IgD-negative memory B cell (primary cell): Measurements from ENCODE around the gene PRTN3. TPM values are rescaled to one million over a fixed set of nuclear protein-coding genes. Genes with fewer than 3 reads are reported as not detected.

Experiments
- H3K27ac Mint-ChIP-seq, 3 donors: one replicate each; pipeline ENCODE4 v1.8.0; 2020 to 2022; ENCODE audit warnings: mild to moderate bottlenecking in 3 of 3, mixed read lengths in 3 of 3, moderate library complexity in 1 of 3
- H3K27me3 Mint-ChIP-seq: one replicate; pipeline ENCODE4 v1.8.0; 2021; ENCODE audit warnings: mixed read lengths
- H3K36me3 Mint-ChIP-seq: one replicate; pipeline ENCODE4 v1.8.0; 2020; ENCODE audit warnings: mild to moderate bottlenecking, mixed read lengths
- H3K4me1 Mint-ChIP-seq, 3 donors: one replicate each; pipeline ENCODE4 v1.8.0; 2020 to 2022; ENCODE audit warnings: mixed read lengths in 3 of 3, mild to moderate bottlenecking in 1 of 3
- H3K4me3 Mint-ChIP-seq, 4 donors: one replicate each; pipeline ENCODE4 v1.8.0; 2020 to 2022; ENCODE audit warnings: mild to moderate bottlenecking in 4 of 4, mixed read lengths in 4 of 4, moderate library complexity in 3 of 4
- H3K9me3 Mint-ChIP-seq, 3 donors: one replicate each; pipeline ENCODE4 v1.8.0; 2020 to 2021; ENCODE audit warnings: mixed read lengths in 3 of 3, mild to moderate bottlenecking in 1 of 3
- polyA plus RNA-seq: library from polyadenylated mRNA; unstranded; fragments of 300-500 nt; fragmentation: Illumina TruSeq; gene quantifications from one replicate; pipeline ENCODE4 v1.2.3, GENCODE V29; 2021

Gene PRTN3
- polyA plus RNA-seq, 1 donor from 2014 or later: not detected

DNA sequence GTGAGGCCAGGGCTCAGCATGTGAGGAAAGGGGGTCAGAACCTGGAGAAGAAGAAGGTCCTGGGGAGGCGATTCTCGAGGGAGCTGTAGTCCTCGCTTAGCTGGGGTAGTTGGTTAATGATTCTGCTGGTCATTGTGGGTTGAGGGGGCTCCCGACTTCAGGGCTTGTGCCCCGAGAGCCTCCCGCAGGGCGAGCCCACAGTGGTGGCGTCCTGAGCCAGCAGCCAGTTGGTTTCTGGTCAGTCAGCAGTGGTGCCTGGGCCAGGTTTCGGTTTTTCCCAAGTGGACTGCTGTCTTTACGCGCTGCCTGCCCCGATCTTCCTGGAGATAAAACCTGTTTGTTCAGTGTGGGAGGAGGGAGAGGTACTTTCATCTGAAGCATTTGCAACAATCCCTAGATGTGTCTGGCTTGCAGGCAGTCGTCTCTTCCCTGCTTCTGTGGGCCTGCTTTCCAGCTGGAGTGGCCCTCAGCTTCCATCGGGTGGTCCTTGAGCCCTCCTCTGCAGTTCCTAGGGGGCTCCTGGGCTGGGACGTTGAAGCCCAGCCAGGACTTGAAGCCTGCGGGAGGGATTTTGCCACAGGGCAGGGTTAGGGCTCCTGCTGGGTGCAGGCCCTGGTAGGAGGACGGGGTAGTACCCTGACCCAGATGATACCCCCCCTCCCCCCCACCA is 40.3 kb upstream of the PRTN3 start:
- no peaks in the 10 kb centered on the region for H3K27me3 Mint-ChIP-seq
- peaks cover 22 to 28% (median 23%) of the 10 kb centered on the region in 3 donors for H3K4me1 Mint-ChIP-seq
- H3K36me3 Mint-ChIP-seq: no peaks in the 10 kb centered on the region
- H3K4me3 Mint-ChIP-seq: peak overlapping the region; percentile 28 to 94 (median 65)
- no peaks in the 10 kb centered on the region for H3K9me3 Mint-ChIP-seq
- peak overlapping the region in 2 of 3 donors; percentile 88 to 99 for H3K27ac Mint-ChIP-seq

DNA sequence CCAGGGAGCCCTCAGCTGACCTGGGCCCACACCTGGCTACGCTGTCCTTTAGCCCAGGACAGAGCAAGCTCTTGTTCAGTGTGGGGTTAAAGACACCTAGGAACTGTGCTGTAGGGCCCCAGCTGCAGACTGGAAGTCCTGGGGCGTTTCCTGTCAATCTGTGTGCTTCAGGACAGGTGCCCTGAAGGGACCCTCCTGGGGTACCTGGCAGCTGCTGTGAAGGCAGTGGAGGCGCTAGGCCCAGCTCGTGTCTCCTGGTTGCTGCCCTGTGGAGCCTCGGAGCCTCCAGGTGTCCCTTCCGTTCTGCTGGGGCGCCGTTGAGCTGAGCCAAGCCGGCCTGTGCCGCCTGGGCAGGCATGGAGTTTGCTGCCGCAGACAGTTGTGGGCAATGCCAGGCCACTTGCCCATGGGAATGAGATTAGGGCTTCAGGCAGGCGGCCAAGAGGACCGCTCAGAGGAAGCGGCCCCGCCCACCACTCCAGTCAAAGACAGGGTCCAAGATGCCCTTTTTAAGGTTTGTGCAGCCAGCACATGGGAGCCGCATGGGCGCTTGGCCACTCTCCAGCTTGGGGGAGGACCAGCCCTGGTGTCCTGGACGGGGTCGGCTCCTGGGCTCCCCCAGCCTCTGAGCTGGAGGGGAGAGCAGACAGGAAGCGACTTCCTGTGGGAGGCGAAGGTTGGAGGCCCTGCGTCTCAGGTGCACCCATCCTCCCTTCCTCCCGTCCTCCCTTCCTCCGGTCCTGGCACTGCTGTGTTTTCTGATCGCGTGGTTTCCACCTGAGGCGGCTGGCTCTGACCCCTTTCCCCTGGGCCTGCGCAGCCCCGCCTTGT is 39.6 kb upstream of the PRTN3 start:
- H3K27ac Mint-ChIP-seq: peak overlapping the region in 2 of 3 donors; percentile 50 to 51
- H3K4me3 Mint-ChIP-seq: peak overlapping the region in 3 of 4 donors; percentile 52 to 84 (median 55)
- H3K27me3 Mint-ChIP-seq: no peaks in the 10 kb centered on the region
- peaks cover 22 to 28% (median 23%) of the 10 kb centered on the region in 3 donors for H3K4me1 Mint-ChIP-seq
- no peaks in the 10 kb centered on the region for H3K9me3 Mint-ChIP-seq
- H3K36me3 Mint-ChIP-seq: no peaks in the 10 kb centered on the region

DNA sequence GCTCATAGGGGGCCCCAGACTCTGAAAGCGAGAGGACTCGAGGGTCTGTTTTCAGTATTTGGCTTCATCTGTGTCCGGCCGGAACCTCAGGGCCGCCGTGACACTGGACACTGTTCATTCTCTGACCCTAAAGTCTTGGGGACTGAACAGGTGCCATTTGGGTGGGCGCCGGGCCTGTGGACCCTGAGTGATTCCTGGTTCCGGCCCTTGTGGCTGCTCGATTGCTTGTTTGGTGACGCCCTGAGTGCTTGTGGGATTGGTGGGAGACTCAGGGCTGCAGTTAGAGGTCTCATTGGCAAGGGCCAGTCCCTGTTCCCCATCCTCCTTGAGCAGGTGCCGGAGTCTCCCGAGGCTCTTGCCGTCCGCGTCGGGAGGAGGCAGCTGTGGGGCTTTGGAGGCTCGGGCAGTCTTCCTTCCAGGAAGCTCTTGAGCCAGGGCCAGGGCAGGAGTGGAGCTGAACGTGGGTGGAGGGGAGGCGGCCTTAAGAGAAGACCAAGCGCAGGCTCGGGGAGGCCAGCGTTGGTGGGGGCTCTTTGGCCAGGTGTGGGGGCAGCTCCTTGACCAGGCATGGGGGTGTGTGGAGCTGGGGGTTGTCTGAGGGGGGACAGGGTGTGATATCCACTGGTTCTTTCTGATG is 38.8 kb upstream of the PRTN3 start:
- H3K9me3 Mint-ChIP-seq: no peaks in the 10 kb centered on the region
- H3K27ac Mint-ChIP-seq: peak overlapping the region in 2 of 3 donors; percentile 50 to 85
- H3K4me3 Mint-ChIP-seq: peak overlapping the region in 3 of 4 donors; percentile 32 to 84 (median 74)
- H3K36me3 Mint-ChIP-seq: no peaks in the 10 kb centered on the region
- peaks cover 19 to 24% (median 22%) of the 10 kb centered on the region in 3 donors for H3K4me1 Mint-ChIP-seq
- H3K27me3 Mint-ChIP-seq: no peaks in the 10 kb centered on the region

DNA sequence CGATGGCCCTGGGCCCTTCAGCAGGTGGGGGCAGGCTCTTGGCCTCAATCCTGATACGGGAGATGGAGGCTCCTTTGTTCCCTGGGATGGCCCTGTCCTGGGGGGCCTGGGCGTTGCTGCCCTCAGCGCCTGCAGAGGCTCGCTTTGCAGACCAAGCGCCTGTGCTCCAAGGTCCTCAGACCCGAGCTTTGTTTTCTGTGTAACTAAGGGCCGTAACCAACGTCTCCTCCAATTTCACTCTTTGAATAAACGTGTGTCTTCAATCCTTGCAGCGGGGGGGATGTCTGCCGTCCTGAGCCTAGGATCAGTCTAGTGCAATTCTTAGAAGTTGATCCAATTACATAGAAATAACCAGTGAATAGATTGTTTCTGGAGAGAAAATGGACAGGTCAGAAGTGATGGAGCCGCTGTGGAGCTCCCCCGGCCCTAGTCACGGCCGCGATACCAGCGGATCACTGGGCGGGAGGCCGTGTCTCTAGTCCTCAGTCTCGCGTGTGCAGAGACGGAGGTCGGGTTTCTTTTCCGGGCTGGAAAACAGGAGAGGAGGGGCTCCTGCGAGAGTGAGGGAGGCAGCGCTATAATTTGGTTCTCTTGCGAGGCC is 38.2 kb upstream of the PRTN3 start:
- H3K9me3 Mint-ChIP-seq: no peaks in the 10 kb centered on the region
- H3K36me3 Mint-ChIP-seq: peaks cover 6% of the 10 kb centered on the region
- peak overlapping the region in 1 of 3 donors; percentile 85 for H3K27ac Mint-ChIP-seq
- no peaks in the 10 kb centered on the region for H3K27me3 Mint-ChIP-seq
- H3K4me1 Mint-ChIP-seq: peaks cover 20 to 24% (median 22%) of the 10 kb centered on the region in 3 donors
- H3K4me3 Mint-ChIP-seq: peak overlapping the region in 1 of 4 donors; percentile 74

DNA sequence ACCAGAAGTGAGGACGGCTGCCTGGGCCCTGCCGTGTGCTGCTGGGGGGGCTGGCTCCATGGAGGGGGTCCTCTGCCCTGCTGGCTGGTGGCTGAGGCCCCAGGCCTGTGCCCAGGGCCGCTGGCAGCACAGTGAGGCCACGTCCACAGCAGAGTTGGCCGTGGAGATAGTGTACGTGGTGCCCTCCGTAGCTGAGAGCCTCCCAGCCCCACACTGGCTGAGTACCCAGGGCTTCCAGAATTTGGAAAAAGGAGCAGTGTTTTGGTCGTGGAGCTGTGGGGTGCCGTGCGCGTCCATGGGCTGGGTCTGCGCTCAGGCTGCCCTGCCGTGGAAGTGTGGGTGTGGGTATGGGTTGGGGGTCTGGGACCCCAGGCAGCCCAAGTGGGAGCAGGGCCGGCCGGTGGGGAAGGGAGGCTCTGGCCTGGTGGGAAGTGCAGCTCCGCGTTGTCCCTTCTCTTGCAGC is 37.7 kb upstream of the PRTN3 start:
- H3K36me3 Mint-ChIP-seq: peaks cover 9% of the 10 kb centered on the region
- H3K4me3 Mint-ChIP-seq: peak overlapping the region in 2 of 4 donors; percentile 68 to 74
- peaks cover 23 to 25% (median 24%) of the 10 kb centered on the region in 3 donors for H3K4me1 Mint-ChIP-seq
- no peaks in the 10 kb centered on the region for H3K27me3 Mint-ChIP-seq
- H3K27ac Mint-ChIP-seq: peak overlapping the region in 1 of 3 donors; percentile 89
- H3K9me3 Mint-ChIP-seq: no peaks in the 10 kb centered on the region

DNA sequence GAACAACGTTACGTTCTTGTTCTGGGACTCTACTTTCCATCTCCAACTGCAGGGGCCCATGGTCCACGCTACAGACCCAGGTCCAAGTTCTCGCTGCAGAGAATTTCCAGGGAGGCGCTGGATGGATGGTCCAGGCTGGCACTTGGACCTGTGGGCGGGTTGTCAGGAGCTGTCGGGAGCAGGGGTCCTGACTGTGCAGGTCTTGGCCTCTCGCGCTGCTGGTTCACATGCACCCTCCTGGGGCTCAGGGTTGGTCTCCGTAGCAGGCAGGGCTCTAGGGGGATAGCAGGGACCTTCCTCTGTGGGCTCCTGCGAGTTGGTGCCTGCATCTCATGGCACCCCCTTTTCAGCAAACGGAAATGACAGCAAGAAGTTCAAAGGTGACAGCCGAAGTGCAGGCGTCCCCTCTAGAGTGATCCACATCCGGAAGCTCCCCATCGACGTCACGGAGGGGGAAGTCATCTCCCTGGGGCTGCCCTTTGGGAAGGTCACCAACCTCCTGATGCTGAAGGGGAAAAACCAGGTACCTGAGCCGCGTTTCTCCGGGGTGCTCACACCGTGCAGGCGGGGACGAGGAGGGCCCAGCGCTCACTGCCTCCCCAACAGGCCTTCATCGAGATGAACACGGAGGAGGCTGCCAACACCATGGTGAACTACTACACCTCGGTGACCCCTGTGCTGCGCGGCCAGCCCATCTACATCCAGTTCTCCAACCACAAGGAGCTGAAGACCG is 36.9 kb upstream of the PRTN3 start:
- peak overlapping the region in 1 of 4 donors; percentile 53 for H3K4me3 Mint-ChIP-seq
- peaks cover 21 to 25% (median 21%) of the 10 kb centered on the region in 3 donors for H3K4me1 Mint-ChIP-seq
- H3K9me3 Mint-ChIP-seq: no peaks in the 10 kb centered on the region
- peaks cover 9% of the 10 kb centered on the region for H3K36me3 Mint-ChIP-seq
- H3K27me3 Mint-ChIP-seq: no peaks in the 10 kb centered on the region
- H3K27ac Mint-ChIP-seq: peak overlapping the region in 2 of 3 donors; percentile 57 to 89

DNA sequence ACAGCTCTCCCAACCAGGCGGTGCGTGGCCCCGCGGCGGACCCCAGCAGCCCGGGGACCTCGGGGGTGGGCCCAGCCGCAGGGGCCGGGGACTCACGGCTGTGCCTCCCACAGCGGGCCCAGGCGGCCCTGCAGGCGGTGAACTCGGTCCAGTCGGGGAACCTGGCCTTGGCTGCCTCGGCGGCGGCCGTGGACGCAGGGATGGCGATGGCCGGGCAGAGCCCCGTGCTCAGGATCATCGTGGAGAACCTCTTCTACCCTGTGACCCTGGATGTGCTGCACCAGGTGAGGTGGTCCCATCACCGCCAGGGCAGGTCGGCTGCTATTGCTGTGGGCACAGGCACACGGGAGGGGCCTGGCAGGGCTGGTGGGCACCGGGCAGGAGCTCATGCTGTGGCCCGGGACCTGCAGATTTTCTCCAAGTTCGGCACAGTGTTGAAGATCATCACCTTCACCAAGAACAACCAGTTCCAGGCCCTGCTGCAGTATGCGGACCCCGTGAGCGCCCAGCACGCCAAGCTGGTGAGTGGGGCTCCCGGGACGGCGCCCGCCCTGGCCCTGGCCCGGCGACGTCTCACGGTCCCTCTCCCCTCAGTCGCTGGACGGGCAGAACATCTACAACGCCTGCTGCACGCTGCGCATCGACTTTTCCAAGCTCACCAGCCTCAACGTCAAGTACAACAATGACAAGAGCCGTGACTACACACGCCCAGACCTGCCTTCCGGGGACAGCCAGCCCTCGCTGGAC is 36.2 kb upstream of the PRTN3 start:
- Mint-ChIP-seq H3K4me3 (peak overlapping the region in 2 of 4 donors; percentile 26 to 41), H3K4me1 (peaks cover 14 to 24% (median 16%) of the 10 kb centered on the region in 3 donors), H3K9me3 (no peaks in the 10 kb centered on the region), H3K27me3 (no peaks in the 10 kb centered on the region), H3K27ac (peak overlapping the region in 2 of 3 donors; percentile 77 to 85), H3K36me3 (peaks cover 9% of the 10 kb centered on the region)

DNA sequence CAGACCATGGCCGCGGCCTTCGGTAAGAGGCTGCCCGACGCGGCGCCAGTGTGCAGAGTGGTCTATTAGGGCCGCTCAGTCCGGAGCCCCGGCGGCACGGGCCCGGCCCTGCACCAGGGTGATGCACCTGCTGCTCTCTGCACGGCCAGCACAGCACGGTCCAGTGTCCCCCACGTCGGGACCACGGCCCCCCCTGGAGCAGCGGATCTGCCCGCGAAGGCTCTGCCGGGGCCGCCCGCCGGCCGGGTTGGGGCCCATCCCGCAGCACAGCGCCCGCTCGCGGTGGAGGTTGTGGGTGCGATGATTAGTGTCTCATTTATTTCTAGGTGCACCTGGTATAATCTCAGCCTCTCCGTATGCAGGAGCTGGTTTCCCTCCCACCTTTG is 35.6 kb upstream of the PRTN3 start:
- Mint-ChIP-seq H3K4me3 (peak overlapping the region in 1 of 4 donors; percentile 26), H3K36me3 (peaks cover 9% of the 10 kb centered on the region), H3K27ac (peak overlapping the region in 2 of 3 donors; percentile 77 to 85), H3K4me1 (peaks cover 9 to 20% (median 12%) of the 10 kb centered on the region in 3 donors), H3K9me3 (no peaks in the 10 kb centered on the region), H3K27me3 (no peaks in the 10 kb centered on the region)

DNA sequence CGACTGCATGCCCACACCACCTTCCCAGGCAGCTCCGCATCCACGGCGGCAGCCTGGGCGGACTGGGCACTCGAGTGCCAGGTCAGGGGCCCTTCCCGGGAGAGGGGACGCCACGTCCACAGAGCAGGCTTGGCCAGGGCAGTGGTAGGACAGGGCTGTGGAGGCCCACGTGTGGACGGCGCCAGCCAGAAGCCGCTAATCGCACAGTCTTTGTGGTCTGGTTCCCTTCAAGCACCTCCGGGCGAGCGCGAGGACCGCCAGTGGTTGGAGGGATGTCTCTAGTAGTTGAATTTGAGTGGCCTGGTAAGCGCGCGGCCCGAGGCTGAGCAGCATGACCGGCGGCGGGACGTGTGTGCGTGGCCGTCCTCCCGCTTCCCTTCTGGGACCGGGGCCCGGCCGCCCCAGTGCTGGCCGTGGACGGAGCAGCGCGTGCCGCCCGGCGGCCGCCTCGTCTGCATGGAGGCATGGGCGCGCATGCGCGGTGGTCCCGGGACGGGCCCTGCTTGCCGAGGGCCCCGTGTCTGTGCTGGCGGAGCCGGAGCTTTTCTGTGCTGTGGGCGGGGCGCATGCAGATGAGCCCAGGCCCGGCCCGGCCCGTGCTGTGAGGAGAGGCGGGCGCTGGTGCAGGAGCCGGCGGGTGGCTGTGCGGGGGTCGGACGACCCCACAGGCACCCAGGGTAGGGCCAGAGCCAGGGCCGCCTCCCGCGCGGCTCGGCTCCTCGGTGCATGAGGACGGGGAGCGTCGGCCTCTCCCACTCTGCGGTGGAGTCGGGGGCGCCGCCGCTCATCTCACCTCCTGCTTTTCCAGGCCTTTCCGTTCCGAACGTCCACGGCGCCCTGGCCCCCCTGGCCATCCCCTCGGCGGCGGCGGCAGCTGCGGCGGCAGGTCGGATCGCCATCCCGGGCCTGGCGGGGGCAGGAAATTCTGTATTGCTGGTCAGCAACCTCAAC is 34.9 kb upstream of the PRTN3 start:
- peaks cover 11% of the 10 kb centered on the region for H3K36me3 Mint-ChIP-seq
- H3K9me3 Mint-ChIP-seq: no peaks in the 10 kb centered on the region
- no peak overlapping the region for H3K27ac Mint-ChIP-seq
- peaks cover 5 to 15% (median 8%) of the 10 kb centered on the region in 3 donors for H3K4me1 Mint-ChIP-seq
- H3K4me3 Mint-ChIP-seq: peak overlapping the region in 1 of 4 donors; percentile 1
- no peaks in the 10 kb centered on the region for H3K27me3 Mint-ChIP-seq

DNA sequence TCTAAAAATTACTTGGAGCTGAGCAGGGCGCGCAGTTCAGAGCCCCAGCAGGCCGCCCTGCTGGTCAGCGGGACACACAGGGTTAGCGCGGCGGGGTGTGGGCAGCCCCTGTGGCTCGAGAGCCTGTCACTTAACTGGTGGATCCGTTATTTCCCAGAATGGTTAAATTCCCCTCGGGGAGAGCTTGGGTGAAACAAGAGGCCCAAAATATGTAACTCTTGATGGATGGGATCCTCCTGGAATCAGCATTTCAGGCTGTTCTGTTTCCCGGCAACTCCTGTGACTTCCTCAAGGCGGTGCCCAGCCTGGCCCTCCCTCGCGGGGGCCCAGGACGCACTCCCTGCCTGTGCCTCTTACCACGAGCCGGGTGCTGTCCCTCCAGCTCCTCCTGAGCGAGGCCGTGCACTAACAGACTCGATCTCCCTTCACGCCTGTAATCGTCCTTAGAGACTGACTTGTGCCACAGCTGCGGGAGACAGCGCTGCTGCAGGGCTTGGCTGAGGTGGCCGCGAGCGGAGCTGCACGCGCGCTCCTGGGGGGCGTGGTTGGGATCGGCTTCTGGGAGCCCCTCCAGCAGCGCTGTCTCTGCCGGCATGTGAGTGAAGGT is 33.9 kb upstream of the PRTN3 start:
- Mint-ChIP-seq H3K27ac (peak overlapping the region in 2 of 3 donors; percentile 59 to 96), H3K4me3 (peak overlapping the region in 2 of 4 donors; percentile 48 to 72), H3K4me1 (peaks cover 4 to 10% (median 5%) of the 10 kb centered on the region in 3 donors), H3K36me3 (peaks cover 12% of the 10 kb centered on the region), H3K27me3 (no peaks in the 10 kb centered on the region), H3K9me3 (no peaks in the 10 kb centered on the region)

DNA sequence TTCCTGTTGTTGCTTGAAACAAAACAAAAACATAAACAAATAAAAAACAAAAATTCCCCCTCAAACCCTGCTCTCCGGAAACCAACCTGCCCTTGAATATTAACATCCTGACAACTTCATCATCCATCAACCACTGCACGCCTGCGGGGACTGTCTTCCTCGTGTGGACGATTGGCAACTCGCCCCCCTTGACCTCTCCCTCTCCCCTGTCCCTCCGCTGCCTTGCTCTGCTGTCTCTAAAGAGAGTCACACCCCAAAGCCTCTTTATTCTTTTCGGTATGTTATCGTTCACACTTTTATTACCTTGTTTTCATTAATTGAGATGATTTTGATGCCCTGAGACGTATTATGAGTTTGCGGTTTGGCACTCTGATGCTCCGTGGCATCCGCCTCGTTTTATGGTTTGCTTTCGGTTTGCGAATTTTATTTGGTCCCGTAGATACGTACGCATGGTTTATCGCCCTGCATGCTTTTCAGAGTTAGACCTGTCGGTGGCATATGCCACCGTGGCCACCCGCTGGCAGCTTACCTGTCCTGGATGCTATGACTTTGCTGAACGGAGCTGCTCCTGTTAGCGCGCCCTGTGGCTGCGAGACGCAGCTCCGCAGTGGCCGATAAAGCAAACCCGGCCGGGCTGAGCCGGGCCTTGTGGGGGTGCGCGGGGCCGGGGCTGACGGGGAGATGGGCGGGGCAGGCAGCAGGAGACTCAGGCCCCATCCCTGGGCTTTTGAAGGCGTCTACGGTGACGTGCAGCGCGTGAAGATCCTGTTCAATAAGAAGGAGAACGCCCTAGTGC is 33.0 kb upstream of the PRTN3 start:
- Mint-ChIP-seq H3K27me3 (no peaks in the 10 kb centered on the region), H3K36me3 (peaks cover 12% of the 10 kb centered on the region), H3K4me1 (peaks cover 0 to 8% (median 5%) of the 10 kb centered on the region in 3 donors), H3K4me3 (peak overlapping the region in 1 of 4 donors; percentile 72), H3K27ac (peak overlapping the region in 2 of 3 donors; percentile 71 to 96), H3K9me3 (no peaks in the 10 kb centered on the region)

DNA sequence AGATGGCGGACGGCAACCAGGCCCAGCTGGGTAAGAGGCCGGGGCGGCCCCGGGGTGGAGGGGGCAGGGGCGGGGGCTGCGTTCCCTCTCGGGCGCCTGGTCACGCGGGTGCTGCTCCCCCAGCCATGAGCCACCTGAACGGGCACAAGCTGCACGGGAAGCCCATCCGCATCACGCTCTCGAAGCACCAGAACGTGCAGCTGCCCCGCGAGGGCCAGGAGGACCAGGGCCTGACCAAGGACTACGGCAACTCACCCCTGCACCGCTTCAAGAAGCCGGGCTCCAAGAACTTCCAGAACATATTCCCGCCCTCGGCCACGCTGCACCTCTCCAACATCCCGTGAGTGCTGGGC is 32.4 kb upstream of the PRTN3 start:
- peaks cover 12% of the 10 kb centered on the region for H3K36me3 Mint-ChIP-seq
- peak overlapping the region in 1 of 3 donors; percentile 42 for H3K27ac Mint-ChIP-seq
- H3K27me3 Mint-ChIP-seq: no peaks in the 10 kb centered on the region

More for the DNA sequence above, 32.4 kb upstream of the PRTN3 start:
- H3K4me1 Mint-ChIP-seq: peaks cover 0 to 5% (median 5%) of the 10 kb centered on the region in 3 donors
- no peaks in the 10 kb centered on the region for H3K9me3 Mint-ChIP-seq
- no peak overlapping the region for H3K4me3 Mint-ChIP-seq
